GM21619 (cell line): ENCODE measurements around the gene HNF1B.

Source experiments
- ATAC-seq: cut with Tn5 transposase; IDR thresholded peaks from one replicate; pipeline ENCODE4 v1.9.1; 2021; ENCODE audit not compliant: unreplicated experiment

HNF1B gene

GRCh38 chr17:37761961-37762360 lies 17.1 kb upstream of the HNF1B start:
- ATAC-seq, result no peak

- ATAC-seq, result peak; percentile 67
These were observed 16.2 kb upstream of the HNF1B start for GRCh38 chr17:37761059-37761458.

GRCh38 chr17:37759014-37759637 lies 14.3 kb upstream of the HNF1B start:
- no peak for ATAC-seq

GRCh38 chr17:37756051-37756450 lies 11.2 kb upstream of the HNF1B start:
- no peak for ATAC-seq

- no peak for ATAC-seq
These were observed 10.6 kb upstream of the HNF1B start for GRCh38 chr17:37755455-37755854.

- no peak for ATAC-seq
These were observed 9.5 kb upstream of the HNF1B start for GRCh38 chr17:37754363-37754762.

GRCh38 chr17:37752482-37752881 lies 7.6 kb upstream of the HNF1B start:
- ATAC-seq, result no peak

- ATAC-seq, result peak; percentile 39
These were observed 6.1 kb upstream of the HNF1B start for GRCh38 chr17:37750768-37751475.

- ATAC-seq, result no peak
These were observed 5.4 kb upstream of the HNF1B start for GRCh38 chr17:37750292-37750691.

- ATAC-seq, result no peak
These were observed 2.4 kb upstream of the HNF1B start for GRCh38 chr17:37747222-37747621.

GRCh38 chr17:37746617-37747016 lies 1.8 kb upstream of the HNF1B start:
- no peak for ATAC-seq

GRCh38 chr17:37745801-37746426 lies 1.1 kb upstream of the HNF1B start:
- no peak for ATAC-seq

GRCh38 chr17:37744633-37744927 lies 279 bp downstream of the HNF1B start:
- ATAC-seq, result no peak

GRCh38 chr17:37743875-37744632 lies 805 bp downstream of the HNF1B start:
- ATAC-seq, result peak; percentile 2

- peak; percentile 26 for ATAC-seq
These were observed 1.3 kb downstream of the HNF1B start for GRCh38 chr17:37743612-37743874.

- no peak for ATAC-seq
These were observed 1.9 kb downstream of the HNF1B start for GRCh38 chr17:37742762-37743611.

- no peak for ATAC-seq
These were observed 2.6 kb downstream of the HNF1B start for GRCh38 chr17:37742116-37742761.

GRCh38 chr17:37741341-37742115 lies 3.3 kb downstream of the HNF1B start:
- no peak for ATAC-seq

- ATAC-seq, result no peak
These were observed 3.9 kb downstream of the HNF1B start for GRCh38 chr17:37740915-37741314.

GRCh38 chr17:37737971-37738370 lies 6.9 kb downstream of the HNF1B start:
- no peak for ATAC-seq
